NOMO-1 (cell line): ENCODE data around the gene CD151.
A peak's percentile ranks its signal among the peaks of the same experiment; 100 is the strongest.

Experiments used
- DNase-seq, 2 experiments: peaks; one replicate each; lab custom pipeline; 2025; ENCODE audit not compliant: unreplicated experiment in 2 of 2; lab: John Stamatoyannopoulos, UW

Gene CD151

GRCh38 chr11:813072-813455 lies 19.7 kb upstream of the CD151 start:
- no peak for DNase-seq

- DNase-seq = no peak
Observed at GRCh38 chr11:813456-814096, 19.2 kb upstream of the CD151 start.

- no peak for DNase-seq
Observed at GRCh38 chr11:815675-816432, 16.9 kb upstream of the CD151 start.

- DNase-seq = no peak
Observed at GRCh38 chr11:816433-816779, 16.3 kb upstream of the CD151 start.

GRCh38 chr11:818396-819128 lies 14.2 kb upstream of the CD151 start, which contains the start of gene PNPLA2:
PNPLA2 (plus strand) TSS chr11:818914; CDS start chr11:819719, 805 bp downstream.
- DNase-seq = no peak

GRCh38 chr11:819129-819931 lies 13.4 kb upstream of the CD151 start:
- DNase-seq = peak; percentile 85 to 89

GRCh38 chr11:819943-820649 lies 12.7 kb upstream of the CD151 start:
- DNase-seq = peak; percentile 93 to 94

- DNase-seq = peak; percentile 19 to 23
Observed at GRCh38 chr11:820655-821511, 11.9 kb upstream of the CD151 start.

GRCh38 chr11:821512-822371 lies 11.0 kb upstream of the CD151 start:
- DNase-seq = peak; percentile 32 to 46

GRCh38 chr11:823441-824291 lies 9.1 kb upstream of the CD151 start:
- DNase-seq = no peak

- DNase-seq = no peak
Observed at GRCh38 chr11:824292-824880, 8.4 kb upstream of the CD151 start.

- no peak for DNase-seq
Observed at GRCh38 chr11:824942-825341, 7.8 kb upstream of the CD151 start.

- no peak for DNase-seq
Observed at GRCh38 chr11:825366-826226, 7.2 kb upstream of the CD151 start.

- no peak for DNase-seq
Observed at GRCh38 chr11:826227-826621, 6.5 kb upstream of the CD151 start.

GRCh38 chr11:826836-827145 lies 6.0 kb upstream of the CD151 start:
- no peak for DNase-seq

GRCh38 chr11:827146-827896 lies 5.4 kb upstream of the CD151 start:
- peak; percentile 20 to 21 for DNase-seq
